IPS-NIHi7 (cell line): Measurements from ENCODE around the gene PHF1.

Experiments used
- DNase-seq: peaks from one replicate; pipeline ENCODE4 v3.0.0; 2012; ENCODE audit warnings: mixed read lengths; ENCODE audit errors: extremely low spot score

The PHF1 gene

GRCh38 chr6:33417903-33418689 is 7.3 kb downstream of the PHF1 start, which contains the start of gene CUTA:
TSS of gene CUTA (minus strand) at chr6:33418107. CDS start at chr6:33418000, 107 bp downstream.
- peak; percentile 92 for DNase-seq

GRCh38 chr6:33418690-33419291 is 8.0 kb downstream of the PHF1 start:
- DNase-seq = no peak

GRCh38 chr6:33419580-33420490 is 9.0 kb downstream of the PHF1 start, which contains the start of gene SYNGAP1:
TSS of gene SYNGAP1 (plus strand) at chr6:33420065. CDS start at chr6:33420265, 200 bp downstream.
- DNase-seq = peak; percentile 31

- DNase-seq = no peak
These were observed 9.9 kb downstream of the PHF1 start for GRCh38 chr6:33420491-33421343.

GRCh38 chr6:33421344-33421643 is 10.5 kb downstream of the PHF1 start:
- DNase-seq = no peak

- no peak for DNase-seq
These were observed 13.0 kb downstream of the PHF1 start for GRCh38 chr6:33423777-33424176.

DNA sequence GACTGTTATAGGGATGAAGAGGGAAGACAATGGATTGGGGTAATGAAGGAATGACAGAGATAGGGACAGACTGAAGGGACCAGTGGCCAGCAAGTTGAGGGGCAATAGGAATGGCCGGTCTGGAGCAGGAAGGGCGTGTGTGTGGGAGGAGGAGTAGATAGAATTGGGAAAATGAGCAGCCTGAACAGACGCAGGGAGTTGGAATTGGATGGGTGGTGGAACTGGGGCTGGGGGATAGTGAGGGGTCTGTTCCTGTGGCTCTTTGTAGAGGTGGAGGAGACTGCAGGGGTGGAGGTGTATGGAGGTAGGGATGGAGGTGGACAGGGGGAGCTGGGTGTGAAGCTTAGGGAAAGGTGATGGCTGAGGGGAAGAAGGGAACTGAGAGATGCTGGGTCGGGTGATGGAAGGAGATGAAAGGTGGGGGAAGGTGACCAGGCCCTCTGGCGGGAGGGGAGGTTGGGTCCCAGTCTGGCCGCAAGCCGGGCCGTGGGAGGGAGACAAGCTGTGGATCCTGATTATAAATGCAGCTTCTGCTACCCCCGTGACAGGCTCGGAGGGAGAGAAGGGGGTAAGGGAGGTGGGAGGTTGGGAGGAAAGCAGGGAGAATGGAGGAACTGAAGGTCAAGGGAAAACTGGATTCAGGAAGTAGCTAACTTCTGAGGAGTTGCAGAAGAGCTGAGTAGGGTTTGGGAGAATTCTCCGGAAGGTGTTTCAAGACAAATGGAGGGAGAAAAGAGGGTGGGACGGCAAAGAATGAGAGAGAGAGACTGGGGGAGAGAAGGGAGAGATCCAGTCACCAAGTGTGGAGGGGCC is 14.2 kb downstream of the PHF1 start:
- no peak for DNase-seq

DNA sequence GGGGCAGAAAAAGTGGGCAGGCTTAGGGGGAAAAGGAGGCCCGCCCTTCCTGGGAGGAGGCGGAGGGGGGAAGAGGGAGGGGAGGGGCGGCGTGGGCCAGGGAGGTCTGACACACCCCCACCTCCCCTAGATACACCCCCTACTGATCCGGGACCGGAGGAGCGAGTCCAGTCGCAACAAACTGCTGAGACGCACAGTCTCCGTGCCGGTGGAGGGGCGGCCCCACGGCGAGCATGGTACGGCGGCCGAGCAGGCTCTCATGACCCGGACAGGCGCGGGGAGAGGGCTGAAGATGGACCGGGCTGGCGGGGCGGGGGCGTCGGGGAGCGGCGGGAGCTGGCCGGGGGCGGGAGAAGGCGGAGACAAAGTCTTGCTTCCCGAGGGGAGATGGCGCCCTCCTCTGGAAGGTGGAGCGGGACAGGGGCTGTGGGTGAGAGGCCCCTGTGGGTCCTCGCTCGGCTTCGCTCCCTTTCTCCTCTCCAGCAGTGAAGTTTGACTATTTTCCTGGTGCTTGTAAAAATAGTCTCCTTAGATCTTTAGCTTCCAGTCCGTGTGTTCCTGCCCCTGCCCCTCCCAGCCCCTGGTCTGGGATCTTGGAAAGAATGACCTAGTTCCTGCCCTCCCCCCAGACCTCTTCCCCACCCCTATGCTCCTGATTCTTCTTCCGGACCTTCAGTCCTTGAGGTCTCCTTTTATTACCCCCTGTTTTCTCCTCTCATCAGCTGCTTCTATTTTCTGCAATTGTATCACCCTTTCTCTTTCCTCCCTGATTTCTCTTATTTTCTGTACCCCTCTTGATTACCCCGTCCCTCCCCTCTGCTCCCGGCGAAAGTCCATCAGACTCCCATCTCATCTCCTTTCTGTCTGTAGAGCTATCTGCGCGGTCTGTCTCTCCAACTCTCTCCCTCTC is 15.1 kb downstream of the PHF1 start:
- DNase-seq = peak; percentile 87

DNA sequence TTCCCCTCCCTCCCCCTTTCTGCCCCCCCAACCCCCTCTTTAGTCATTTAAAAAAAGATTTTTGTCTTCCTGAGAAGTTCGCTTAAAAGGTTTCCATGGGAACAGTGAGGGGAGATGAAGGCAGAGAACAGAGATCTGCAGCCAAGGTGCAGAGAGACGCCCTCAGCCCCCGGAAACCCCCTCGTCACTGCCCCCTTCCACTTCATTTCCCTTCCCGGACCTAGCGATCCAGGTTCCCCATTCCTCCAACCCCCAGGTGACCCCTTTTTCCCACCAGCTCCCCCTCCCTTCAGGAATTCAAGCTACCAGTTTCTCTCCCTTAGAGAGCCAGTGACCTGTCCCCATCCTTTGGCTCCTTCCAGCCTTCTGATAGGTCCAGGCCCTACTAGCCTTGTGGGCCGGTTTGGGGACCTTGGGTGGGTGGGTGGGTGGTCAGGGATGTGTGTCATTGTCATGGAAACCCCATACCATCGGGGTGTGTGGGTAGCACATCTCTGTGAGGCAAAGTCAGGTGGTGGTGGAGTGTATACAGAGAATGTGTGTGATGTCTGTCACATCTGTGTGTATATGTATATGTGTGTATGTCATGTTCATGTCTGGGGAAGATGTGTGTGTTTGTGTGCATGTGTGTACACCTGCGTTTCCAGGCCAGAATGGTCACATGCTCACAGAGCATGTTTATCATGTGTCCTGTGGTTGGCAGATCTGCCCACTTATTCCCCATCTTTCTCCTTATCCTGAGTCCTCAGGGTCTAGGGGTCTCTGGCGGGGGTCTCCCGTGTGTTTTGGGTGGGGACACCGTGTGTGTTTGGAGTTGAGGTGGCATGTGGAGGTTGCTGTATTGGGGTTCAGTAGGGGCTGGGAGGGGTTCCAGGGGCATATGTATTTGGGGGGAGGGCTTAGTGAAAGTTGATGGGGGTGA is 16.0 kb downstream of the PHF1 start:
- no peak for DNase-seq

DNA sequence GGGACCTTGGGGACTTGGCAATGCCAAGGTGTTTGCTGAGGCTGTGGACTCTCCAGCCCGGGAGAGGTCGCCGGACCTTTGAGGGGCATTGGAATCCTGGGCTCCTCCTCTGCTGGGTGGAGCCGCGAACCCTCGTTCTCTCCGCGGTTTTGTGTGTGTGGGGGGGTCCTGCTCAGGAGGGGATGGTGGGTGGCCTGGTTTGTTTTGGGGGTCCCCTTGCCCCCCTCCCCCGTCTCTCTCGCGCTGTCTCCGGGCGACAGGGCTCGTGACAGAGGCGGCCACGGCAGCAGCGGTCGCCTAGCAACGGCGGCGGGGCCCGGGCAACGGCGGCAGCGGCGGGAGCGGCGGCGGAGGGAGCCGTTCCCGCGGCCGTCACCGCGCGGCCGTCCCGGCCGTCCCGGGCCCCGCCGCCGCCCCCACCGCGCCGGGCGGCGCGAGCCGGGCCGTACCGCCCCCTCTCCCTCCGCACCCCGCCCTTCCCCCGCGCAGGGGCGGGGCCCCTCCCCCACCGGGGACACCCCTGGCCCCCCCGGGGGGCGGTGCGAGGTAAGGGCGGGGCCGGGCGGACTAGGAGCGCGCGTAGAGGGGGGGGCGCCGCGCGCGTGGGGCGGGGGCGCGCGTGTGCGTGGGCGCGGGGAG is 16.9 kb downstream of the PHF1 start:
- no peak for DNase-seq

GRCh38 chr6:33428224-33428965 is 17.6 kb downstream of the PHF1 start:
- DNase-seq = no peak

DNA sequence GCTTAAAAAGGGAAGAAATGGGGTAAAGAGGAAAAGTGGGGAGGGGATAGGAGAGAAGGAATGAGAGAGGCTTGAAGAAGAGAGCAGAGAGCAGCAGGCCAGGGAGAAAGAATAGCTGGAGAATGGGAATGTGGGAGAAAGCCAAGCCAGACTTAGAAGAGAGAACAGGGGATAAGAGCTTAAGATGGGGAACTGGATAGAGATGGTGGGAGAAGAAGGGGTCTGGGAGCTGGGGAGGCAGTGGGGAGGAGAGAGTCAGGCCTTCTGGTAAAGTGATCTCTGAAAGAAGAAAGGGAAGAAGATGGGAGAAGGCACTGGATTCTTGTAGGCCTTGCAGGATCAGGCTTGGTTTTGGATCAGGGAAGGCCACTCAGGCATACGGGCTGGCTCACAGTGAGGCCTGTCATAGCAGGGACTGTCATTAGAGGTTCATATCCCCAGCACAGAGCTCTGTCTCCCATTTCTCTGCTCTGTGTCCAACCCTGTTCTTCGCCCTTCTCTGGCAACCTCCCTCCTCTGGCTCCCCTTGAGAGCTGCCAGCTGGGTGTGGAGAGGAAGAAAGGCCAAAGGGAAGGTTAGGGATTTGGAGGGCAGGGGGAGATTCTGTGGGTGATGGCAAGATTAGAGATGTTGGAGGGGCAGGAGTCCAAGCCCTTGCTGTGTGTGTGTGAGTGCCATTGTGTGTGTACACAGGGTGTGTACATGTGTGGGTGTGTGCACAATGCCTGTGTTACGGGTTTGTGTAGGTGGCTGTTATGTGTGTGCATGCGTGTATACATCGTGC is 18.3 kb downstream of the PHF1 start:
- no peak for DNase-seq

- DNase-seq = no peak
These were observed 18.9 kb downstream of the PHF1 start for GRCh38 chr6:33429750-33430052.

DNA sequence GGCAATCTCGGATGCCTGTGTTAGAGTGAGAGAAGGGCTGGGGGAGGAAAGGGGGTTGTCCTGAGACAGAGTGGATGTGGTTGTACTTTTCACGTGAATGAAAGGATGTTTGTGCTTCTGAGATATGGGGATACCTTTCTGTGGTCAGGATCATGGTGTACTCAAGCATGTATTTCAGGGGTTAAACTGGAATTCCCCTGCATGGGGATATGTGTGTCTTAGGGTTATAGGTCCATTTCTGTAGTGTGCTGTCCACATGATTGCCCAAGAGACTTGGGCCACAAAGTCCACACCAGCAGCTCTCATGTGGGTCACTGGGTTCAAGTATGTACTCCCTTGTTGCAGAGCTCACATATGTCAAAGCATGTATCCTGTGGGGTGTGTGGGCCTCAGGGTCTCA is 19.5 kb downstream of the PHF1 start:
- no peak for DNase-seq

DNA sequence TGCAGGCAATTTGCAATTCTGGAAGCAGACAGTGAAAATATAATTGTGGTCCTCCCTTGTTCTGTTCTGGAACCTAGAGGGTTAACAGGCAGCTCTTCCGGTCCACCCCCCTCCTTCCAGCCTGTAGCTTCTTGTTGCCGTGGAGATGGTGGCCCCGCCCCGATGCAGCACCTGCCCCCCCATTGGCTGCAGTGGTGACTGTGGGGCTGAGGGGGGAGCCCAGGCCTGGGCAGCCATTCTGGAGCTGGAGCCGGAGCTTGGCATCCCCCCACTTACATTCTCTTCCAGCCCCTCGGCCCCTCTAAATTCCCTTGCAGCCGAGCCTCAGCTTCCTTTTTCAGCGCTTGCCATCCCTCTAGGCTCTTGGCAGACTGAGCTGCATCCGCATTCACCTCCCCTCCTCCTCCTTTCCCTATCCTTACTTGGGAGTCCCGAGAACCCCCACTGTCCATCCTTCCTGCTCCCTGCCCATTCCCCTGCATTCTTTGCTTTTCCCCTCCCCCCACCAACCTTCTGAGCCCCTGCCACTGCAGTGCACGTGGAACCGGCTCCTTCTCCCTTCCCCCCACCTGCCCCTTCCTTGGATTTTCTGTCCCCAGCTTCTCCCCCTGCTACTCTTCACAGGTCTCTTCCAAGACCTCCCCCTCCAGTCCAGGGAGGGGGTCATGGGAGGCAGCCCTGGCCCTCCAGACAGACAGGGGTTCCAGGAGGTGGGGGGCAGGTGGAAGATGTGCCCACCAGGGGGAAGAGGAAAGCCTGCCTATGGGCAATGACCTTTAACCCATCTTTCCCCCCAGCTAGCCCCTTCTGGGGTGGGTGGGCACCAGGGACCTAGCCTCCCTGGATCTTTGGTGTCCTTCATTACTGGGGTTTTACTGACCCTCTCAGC is 20.4 kb downstream of the PHF1 start:
- DNase-seq = peak; percentile 89
